AG04449 (cell line): ENCODE results near the gene TBR1.

Experiments used
- CTCF ChIA-PET: fragments of 350-600 bp; formaldehyde crosslinking; extraction: SDS; loops from one replicate; lab custom pipeline; 2021; ENCODE audit warnings: antibody characterized with exemption; lab: Yijun Ruan, JAX
- POLR2A ChIA-PET: fragments of 400-600, 350-600 bp; formaldehyde crosslinking; extraction: SDS; loops from one replicate; lab custom pipeline; 2020; ENCODE audit warnings: antibody characterized with exemption, inconsistent platforms; lab: Yijun Ruan, JAX
- DNase-seq: peaks from one replicate; pipeline ENCODE4 v3.0.0-alpha.2; 2010; ENCODE audit warnings: low read depth, low spot score
- H3K4me3 ChIP-seq: 2 replicates; pipeline ENCODE4 v1.5.1; 2011; ENCODE audit warnings: low read depth, mild to moderate bottlenecking, control low read depth, low read length
- TF ChIP-seq, protein P1 (sequence below): IDR thresholded peaks from one replicate; pipeline ENCODE4 v1.5.1; 2011; ENCODE audit warnings: mild to moderate bottlenecking, moderate library complexity, low read length, control low read depth, inconsistent platforms; ENCODE audit not compliant: insufficient read depth; ENCODE audit errors: missing control alignments

Gene TBR1

DNA sequence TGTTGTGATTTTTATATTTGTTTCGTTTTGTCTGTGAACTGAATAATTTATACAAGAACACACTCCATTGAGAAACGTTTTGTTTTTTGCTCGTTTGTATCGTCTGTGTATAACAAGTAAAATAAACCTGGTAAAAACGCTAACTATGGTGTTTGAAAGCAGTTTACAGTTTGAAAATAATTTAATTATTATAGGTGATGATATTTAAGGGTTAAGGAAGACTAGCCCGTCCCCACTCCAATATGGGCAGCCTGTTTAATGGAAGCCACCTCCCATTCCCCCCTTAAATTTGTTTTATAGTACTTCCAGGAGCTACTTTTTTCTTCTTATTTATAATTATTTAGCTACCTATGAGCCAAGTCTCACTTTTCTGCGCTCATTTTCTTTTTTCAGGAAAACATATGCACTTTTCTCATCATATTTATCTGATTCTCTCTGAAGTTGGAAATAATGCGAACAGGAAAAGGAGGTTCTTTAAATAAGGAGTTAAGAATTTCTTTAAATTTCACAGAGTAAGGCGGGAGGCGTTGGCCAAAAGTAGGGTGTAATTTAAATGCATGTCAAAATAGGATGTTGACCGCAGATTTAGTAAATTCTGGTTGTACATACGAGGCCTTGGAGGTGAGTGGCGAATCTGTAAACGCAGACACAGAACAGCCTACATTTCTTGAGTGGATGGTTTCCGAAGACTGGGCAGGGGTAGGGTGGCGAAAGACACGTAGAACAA lies 9.8 kb downstream of the TBR1 start:
- DNase-seq = no peak
- H3K4me3 ChIP-seq = no peak overlapping the region
- CTCF ChIA-PET = interaction anchor here (0.9 to 1.5 kb wide), 4 partner anchors 9 to 16 kb away, joined by 3 to 6 read pairs (median 4); no protein-coding TSS in a partner anchor
- POLR2A ChIA-PET = no interaction called here
- TF ChIP-seq, protein P1, sequence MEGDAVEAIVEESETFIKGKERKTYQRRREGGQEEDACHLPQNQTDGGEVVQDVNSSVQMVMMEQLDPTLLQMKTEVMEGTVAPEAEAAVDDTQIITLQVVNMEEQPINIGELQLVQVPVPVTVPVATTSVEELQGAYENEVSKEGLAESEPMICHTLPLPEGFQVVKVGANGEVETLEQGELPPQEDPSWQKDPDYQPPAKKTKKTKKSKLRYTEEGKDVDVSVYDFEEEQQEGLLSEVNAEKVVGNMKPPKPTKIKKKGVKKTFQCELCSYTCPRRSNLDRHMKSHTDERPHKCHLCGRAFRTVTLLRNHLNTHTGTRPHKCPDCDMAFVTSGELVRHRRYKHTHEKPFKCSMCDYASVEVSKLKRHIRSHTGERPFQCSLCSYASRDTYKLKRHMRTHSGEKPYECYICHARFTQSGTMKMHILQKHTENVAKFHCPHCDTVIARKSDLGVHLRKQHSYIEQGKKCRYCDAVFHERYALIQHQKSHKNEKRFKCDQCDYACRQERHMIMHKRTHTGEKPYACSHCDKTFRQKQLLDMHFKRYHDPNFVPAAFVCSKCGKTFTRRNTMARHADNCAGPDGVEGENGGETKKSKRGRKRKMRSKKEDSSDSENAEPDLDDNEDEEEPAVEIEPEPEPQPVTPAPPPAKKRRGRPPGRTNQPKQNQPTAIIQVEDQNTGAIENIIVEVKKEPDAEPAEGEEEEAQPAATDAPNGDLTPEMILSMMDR = no peak

DNA sequence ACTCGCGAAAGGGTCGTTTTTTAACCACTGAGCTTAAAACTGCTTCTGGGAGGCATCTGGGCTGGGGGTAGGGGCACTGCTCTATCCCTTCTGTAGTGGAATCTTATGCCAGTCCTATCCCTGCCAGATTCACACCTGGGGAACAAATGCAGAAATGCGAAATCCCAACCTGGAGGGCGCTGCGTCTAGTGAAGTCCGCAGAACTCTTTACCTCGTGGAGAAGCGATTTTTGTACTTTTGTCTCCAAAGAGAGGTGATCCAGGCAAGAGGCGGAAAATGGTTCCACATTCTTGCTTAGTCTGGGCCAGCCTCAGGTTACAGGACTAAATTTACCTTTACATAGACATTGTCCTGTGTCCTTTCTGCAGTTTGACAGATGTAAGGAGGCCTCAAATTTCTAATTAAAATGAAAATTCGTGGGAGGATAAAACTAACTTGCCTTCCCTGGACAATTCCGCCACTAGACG lies 10.4 kb downstream of the TBR1 start:
- no peak for DNase-seq
- H3K4me3 ChIP-seq = peak overlapping the region; percentile 45
- CTCF ChIA-PET = interaction anchor here (1.0 to 1.1 kb wide), 3 partner anchors 12 to 18 kb away, joined by 3 to 4 read pairs (median 3); no protein-coding TSS in a partner anchor
- TF ChIP-seq, protein P1 = no peak
- POLR2A ChIA-PET = no interaction called here

DNA sequence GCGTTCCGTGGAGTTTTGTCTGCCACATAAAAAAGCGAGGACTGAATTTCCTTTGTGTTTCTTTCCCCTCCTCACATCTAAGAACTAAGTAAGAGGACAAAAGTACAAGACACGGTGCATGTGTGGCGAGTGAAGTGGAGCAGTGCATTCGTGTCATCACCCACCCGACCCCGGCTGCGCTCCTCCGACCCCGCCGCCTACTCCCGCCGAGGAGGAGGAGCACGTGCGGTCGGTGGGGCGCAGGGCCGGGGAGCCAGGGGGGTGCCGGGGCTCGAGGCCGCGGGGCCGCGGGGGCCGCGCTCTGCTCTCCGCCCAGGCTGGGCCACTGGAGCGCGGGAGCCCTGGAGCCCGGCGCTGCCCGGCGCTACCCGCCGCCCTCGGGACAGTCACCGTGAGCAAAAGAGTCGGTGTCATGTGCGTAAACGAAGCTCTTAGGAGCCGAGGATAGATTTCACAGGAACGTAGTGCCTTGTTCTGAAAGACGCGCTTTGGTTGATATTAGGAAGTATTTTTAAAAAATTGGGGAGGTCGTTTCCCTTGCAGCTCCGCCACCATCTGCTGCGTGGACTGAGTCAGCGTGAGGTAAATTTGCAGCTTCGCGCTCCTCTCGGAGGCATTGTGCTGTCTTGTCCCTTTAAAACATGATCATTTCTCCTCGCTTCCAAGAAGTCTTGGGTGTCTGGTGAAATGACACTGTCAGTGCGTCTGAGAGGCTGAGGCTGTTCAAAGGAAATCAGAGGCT lies 11.0 kb downstream of the TBR1 start:
- TF ChIP-seq, protein P1 = peak; percentile 56
- DNase-seq = no peak
- POLR2A ChIA-PET = no interaction called here
- CTCF ChIA-PET = interaction anchor here (0.6 to 1.6 kb wide), 9 partner anchors 8 to 180 kb away, joined by 3 to 9 read pairs (median 4); partner anchors contain the start of gene TBR1
- H3K4me3 ChIP-seq = peak overlapping the region; percentile 45

DNA sequence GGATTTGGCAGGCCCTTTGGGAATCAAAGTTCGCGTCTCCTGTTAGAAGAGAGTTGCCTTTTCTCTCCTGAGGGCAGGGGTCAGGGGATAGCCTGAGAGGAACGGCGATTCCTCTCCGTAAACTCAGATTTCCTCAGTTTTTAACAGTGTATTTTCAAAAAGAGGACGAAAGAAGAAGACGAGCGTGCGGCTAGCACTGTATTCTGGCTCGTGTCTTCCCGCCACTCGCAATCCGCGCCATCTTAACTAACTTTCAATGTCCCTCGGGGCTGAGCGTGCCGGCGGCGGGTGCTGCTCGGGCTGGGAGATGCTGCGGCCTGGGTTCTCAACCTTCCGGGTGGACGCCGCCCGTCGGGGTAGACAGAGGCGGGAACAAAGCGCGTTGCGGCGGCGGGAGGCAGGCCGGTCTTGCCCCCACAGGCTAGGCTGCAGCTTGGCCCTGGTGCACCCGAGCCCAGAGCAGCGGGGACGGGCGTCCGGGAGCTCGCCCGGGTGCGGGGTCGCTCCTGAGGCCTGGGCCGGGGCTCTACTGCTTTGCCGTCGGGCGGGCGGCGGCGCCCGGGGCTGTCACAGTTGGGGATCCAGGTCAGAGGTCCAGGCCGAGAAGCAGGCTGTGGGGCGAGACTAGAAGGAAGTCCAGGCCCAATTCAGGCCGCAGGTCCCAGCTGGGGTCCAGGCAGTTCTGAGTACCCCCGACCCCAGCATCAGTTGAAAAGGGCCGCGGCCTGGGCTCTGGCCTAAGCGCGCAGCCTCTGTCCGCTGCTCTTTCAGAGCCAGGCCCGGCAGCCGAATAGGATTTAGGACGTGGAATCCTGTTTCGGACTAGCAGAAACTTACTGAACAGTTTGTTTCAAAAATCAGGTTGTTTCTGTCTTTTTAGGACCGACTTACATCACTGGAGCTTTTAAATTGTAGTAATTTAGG lies 11.8 kb downstream of the TBR1 start:
- TF ChIP-seq, protein P1 = no peak
- no peak overlapping the region for H3K4me3 ChIP-seq
- CTCF ChIA-PET = interaction anchor here (0.6 to 1.6 kb wide), 9 partner anchors 9 to 181 kb away, joined by 3 to 9 read pairs (median 4); partner anchors contain the start of gene TBR1
- DNase-seq = no peak
- POLR2A ChIA-PET = no interaction called here

DNA sequence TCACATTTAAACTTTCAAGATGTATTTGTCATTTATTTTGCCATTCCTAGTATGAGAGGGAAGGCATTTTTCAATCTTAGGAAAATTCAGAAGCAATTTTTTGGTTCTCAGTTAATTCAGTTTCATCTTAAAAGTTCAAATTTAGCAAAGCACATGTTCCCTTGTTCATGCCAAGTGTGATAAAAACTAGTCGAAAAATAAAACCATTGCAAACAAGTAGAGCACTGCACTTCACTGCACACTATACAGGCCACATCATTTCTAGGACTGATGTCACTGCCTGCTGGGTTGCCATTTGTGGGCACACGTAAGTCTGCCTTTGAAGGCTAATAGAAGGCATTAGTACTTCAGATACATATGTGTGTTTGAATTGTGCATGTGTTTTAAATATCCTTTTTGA lies 14.3 kb downstream of the TBR1 start:
- H3K4me3 ChIP-seq = no peak overlapping the region
- TF ChIP-seq, protein P1 = no peak
- no peak for DNase-seq
- ChIA-PET POLR2A (no interaction called here), CTCF (no interaction called here)
